IPS-20b (cell line): Measurements from ENCODE around the gene SERPINB6.

ENCODE experiments used
- H3K27ac ChIP-seq: one replicate; pipeline ENCODE4 v1.5.1; 2013; ENCODE audit warnings: low read length
- H3K27me3 ChIP-seq: 2 replicates; pipeline ENCODE4 v1.6.1; 2013; ENCODE audit warnings: mild to moderate bottlenecking, low read length, inconsistent platforms; ENCODE audit not compliant: insufficient read depth
- H3K36me3 ChIP-seq: 2 replicates; pipeline ENCODE4 v1.6.1; 2013; ENCODE audit warnings: low read depth, mild to moderate bottlenecking, inconsistent platforms, low read length, moderate library complexity; ENCODE audit not compliant: insufficient read depth
- H3K4me1 ChIP-seq: 2 replicates; pipeline ENCODE4 v1.6.1; 2013; ENCODE audit warnings: mild to moderate bottlenecking, control low read depth, inconsistent platforms, low read length, moderate library complexity; ENCODE audit not compliant: insufficient read depth
- H3K4me3 ChIP-seq: 2 replicates; pipeline ENCODE4 v1.5.1; 2013; ENCODE audit warnings: mild to moderate bottlenecking, low read length, inconsistent platforms
- H3K9ac ChIP-seq: 2 replicates; pipeline ENCODE4 v1.6.1; 2013; ENCODE audit warnings: low read depth, mild to moderate bottlenecking, inconsistent platforms, low read length, moderate library complexity
- H3K9me3 ChIP-seq: 2 replicates; pipeline ENCODE4 v1.6.1; 2013; ENCODE audit warnings: mild to moderate bottlenecking, low read depth, low read length, inconsistent platforms; ENCODE audit not compliant: insufficient read depth

The SERPINB6 gene

DNA sequence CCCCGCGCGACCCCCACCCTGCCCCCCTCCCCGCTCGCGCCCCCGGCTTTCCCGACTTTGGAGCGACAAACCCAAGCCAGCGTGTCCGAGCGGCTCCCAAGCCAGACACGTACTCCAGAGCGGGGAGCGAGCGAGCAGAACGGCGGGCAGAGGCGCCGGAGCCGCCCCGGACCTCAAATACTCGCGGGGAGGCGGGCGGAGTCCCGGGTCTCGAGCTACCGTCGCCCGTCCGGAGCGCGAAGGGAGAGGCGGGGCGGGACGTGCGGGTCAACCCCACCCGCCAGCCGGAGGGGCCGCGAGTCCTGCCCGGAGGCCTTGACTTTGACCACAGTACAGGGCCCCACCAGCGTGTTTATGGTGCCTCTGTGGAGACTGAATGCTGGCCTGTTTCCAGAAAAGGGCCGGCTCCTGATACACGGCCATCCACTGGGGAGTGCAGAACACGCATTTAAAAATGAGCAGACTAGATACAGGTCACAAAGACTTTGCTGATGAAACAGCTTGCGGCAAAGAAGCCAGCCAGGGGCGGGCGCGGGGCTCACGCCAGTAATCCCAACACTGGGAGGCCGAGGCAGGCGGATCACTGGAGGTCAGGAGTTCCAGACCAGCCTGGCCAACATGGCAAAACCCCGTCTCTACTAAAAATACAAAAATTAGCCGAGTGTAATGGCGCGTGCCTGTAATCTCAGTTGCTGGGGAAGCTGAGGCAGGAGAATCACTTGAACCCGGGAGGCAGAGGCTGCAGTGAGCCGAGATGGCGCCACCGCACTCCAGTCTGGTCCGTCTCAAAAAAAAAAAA is at the start of gene SERPINB6:
Gene SERPINB6 (minus strand): TSS at position 148 of the 799 bp plus-strand sequence. CDS start 12,235 bp downstream, outside the sequence.
- no peaks in the 10 kb centered on the region for H3K36me3 ChIP-seq
- no peak within 1 kb of the TSS for H3K27ac ChIP-seq
- H3K9ac ChIP-seq, result peak within 1 kb of the TSS; percentile 72; the same call in 1 of the 2 replicates
- H3K4me1 ChIP-seq, result peaks cover 4% of the 10 kb centered on the region
- H3K9me3 ChIP-seq, result no peaks in the 10 kb centered on the region
- peaks cover 20% of the 10 kb centered on the region; the same call in 1 of the 2 replicates for H3K27me3 ChIP-seq
- H3K4me3 ChIP-seq, result peak within 1 kb of the TSS; percentile 67

GRCh38 chr6:3019749-3020320 is 48.5 kb upstream of the SERPINB6 start:
- H3K27ac ChIP-seq, result no peak overlapping the region

DNA sequence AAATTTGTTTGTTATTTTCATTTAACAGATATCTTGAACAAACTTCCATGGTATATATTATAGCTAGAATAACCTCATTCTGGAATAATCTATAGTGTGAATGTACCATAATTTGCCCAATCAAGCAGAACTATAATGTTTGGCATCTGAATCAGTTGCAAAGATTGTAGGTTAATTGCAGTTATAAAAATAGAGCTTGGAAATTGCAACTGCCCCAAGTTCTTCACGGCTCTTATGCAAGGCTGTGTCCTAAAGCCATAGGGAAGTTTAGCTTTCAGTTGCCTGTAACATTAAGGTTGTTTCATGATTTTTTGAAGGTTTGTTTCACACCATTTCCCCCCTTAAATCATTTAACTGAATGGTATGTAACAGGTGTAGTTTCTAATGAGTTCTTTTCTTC is 47.7 kb upstream of the SERPINB6 start:
- Histone ChIP-seq H3K27me3 (no peaks in the 10 kb centered on the region), H3K9ac (no peak overlapping the region), H3K36me3 (peaks cover 63% of the 10 kb centered on the region), H3K27ac (no peak overlapping the region), H3K4me1 (peaks cover 10% of the 10 kb centered on the region; the same call in 1 of the 2 replicates), H3K9me3 (no peaks in the 10 kb centered on the region), H3K4me3 (no peak overlapping the region)

More at GRCh38 chr6:3019749-3020320, 48.5 kb upstream of the SERPINB6 start:
- Histone ChIP-seq H3K4me3 (no peak overlapping the region), H3K4me1 (peaks cover 16% of the 10 kb centered on the region; the same call in 1 of the 2 replicates), H3K9me3 (no peaks in the 10 kb centered on the region), H3K36me3 (peaks cover 56% of the 10 kb centered on the region), H3K27me3 (no peaks in the 10 kb centered on the region), H3K9ac (no peak overlapping the region)

GRCh38 chr6:3017304-3017703 is 45.9 kb upstream of the SERPINB6 start:
- H3K36me3 ChIP-seq, result peaks cover 80% of the 10 kb centered on the region
- no peak overlapping the region for H3K9ac ChIP-seq
- no peak overlapping the region for H3K4me3 ChIP-seq
- peaks cover under 1% of the 10 kb centered on the region; the same call in 1 of the 2 replicates for H3K9me3 ChIP-seq
- H3K4me1 ChIP-seq, result no peaks in the 10 kb centered on the region
- H3K27ac ChIP-seq, result no peak overlapping the region
- H3K27me3 ChIP-seq, result no peaks in the 10 kb centered on the region

DNA sequence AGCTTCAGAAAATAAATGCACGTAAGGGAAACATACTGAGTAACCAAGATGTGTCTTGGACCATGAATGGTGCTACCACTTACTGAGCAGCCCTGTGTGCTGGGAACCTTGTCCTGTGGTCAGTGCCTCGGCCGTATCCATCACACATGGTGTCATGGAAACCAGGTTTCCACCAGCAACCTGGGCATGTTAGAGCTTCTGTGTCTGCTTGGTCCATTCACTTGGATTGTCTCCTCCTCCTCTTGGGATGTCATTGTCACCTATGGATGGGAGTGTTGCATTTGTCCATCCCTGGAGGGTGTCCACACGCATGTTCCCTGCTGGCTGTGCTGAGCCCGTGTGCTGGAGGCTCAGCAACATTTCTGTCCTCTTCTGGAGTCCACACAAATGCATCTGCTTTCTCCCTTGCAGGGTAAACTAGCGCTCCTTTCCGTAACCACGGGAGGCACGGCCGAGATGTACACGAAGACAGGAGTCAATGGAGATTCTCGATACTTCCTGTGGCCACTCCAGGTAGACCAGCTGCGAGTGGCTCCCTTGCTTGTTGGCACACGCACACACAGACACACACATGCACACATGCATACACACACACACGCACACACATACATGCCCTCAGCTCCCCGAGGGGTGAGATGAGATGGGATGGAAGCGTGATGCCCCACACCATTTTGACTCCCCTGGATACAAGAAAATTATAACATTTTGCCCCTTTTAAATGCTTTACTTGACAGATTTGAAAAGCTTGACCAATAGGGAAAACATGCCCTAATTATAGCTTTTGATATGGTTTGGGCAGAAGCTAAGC is 45.3 kb upstream of the SERPINB6 start:
- no peaks in the 10 kb centered on the region for H3K27me3 ChIP-seq
- H3K36me3 ChIP-seq, result peaks cover 86% of the 10 kb centered on the region
- peaks cover 7% of the 10 kb centered on the region for H3K9me3 ChIP-seq

GRCh38 chr6:3015144-3015543 is 43.8 kb upstream of the SERPINB6 start:
- no peak overlapping the region for H3K9ac ChIP-seq
- peaks cover 1% of the 10 kb centered on the region; the same call in 1 of the 2 replicates for H3K4me1 ChIP-seq
- no peak overlapping the region for H3K27ac ChIP-seq
- H3K36me3 ChIP-seq, result peaks cover 96% of the 10 kb centered on the region
- no peaks in the 10 kb centered on the region for H3K27me3 ChIP-seq
- H3K9me3 ChIP-seq, result peaks cover 22% of the 10 kb centered on the region
- H3K4me3 ChIP-seq, result no peak overlapping the region

More for the DNA sequence above, 45.3 kb upstream of the SERPINB6 start:
- H3K4me3 ChIP-seq, result no peak overlapping the region
- no peaks in the 10 kb centered on the region for H3K4me1 ChIP-seq
- no peak overlapping the region for H3K9ac ChIP-seq
- H3K27ac ChIP-seq, result no peak overlapping the region

DNA sequence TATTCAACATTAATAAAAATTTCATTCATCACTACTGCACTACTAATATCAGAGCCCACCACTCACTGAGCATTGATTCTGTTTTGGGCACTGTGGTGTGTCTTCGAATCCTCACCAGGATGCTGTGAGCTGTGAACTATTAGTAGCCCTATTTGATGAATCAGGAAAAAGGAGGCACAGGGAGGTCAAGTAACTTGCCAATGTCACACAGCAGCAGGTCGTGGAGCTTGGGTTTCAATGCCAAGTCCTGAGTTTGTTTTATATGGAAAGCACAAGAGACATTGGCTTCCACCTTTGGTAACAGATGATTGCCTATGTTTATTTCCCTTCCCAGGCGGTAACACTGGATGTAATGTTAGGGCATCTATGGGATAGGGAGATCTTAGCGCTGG is 43.3 kb upstream of the SERPINB6 start:
- H3K27ac ChIP-seq, result no peak overlapping the region
- no peaks in the 10 kb centered on the region for H3K27me3 ChIP-seq
- H3K36me3 ChIP-seq, result peaks cover 96% of the 10 kb centered on the region

GRCh38 chr6:3013901-3014674 is 42.7 kb upstream of the SERPINB6 start:
- Histone ChIP-seq H3K9ac (no peak overlapping the region), H3K9me3 (peaks cover 22% of the 10 kb centered on the region), H3K36me3 (peaks cover 95% of the 10 kb centered on the region)

More for the DNA sequence above, 43.3 kb upstream of the SERPINB6 start:
- H3K9ac ChIP-seq, result no peak overlapping the region
- H3K4me3 ChIP-seq, result no peak overlapping the region
- H3K9me3 ChIP-seq, result peaks cover 22% of the 10 kb centered on the region
- H3K4me1 ChIP-seq, result peaks cover 6% of the 10 kb centered on the region; the same call in 1 of the 2 replicates

GRCh38 chr6:3013486-3013885 is 42.1 kb upstream of the SERPINB6 start:
- no peak overlapping the region for H3K27ac ChIP-seq
- no peak overlapping the region for H3K4me3 ChIP-seq
- peaks cover 89% of the 10 kb centered on the region for H3K36me3 ChIP-seq
- peaks cover 8% of the 10 kb centered on the region; the same call in 1 of the 2 replicates for H3K4me1 ChIP-seq
- H3K9me3 ChIP-seq, result peaks cover 22% of the 10 kb centered on the region
- H3K9ac ChIP-seq, result no peak overlapping the region
- H3K27me3 ChIP-seq, result no peaks in the 10 kb centered on the region

More at GRCh38 chr6:3013901-3014674, 42.7 kb upstream of the SERPINB6 start:
- no peak overlapping the region for H3K4me3 ChIP-seq
- H3K27me3 ChIP-seq, result no peaks in the 10 kb centered on the region
- H3K4me1 ChIP-seq, result peaks cover 8% of the 10 kb centered on the region; the same call in 1 of the 2 replicates
- H3K27ac ChIP-seq, result no peak overlapping the region

- Histone ChIP-seq H3K9ac (no peak overlapping the region), H3K4me1 (peaks cover 18% of the 10 kb centered on the region; the same call in 1 of the 2 replicates), H3K9me3 (peaks cover 22% of the 10 kb centered on the region), H3K27me3 (no peaks in the 10 kb centered on the region), H3K36me3 (peaks cover 85% of the 10 kb centered on the region), H3K27ac (no peak overlapping the region), H3K4me3 (no peak overlapping the region)
Observed at GRCh38 chr6:3011592-3011991, 40.2 kb upstream of the SERPINB6 start.

- H3K9me3 ChIP-seq, result peaks cover 22% of the 10 kb centered on the region
- H3K36me3 ChIP-seq, result peaks cover 85% of the 10 kb centered on the region
- peaks cover 18% of the 10 kb centered on the region; the same call in 1 of the 2 replicates for H3K4me1 ChIP-seq
- H3K9ac ChIP-seq, result no peak overlapping the region
- H3K4me3 ChIP-seq, result no peak overlapping the region
- no peaks in the 10 kb centered on the region for H3K27me3 ChIP-seq
- no peak overlapping the region for H3K27ac ChIP-seq
Observed at GRCh38 chr6:3011158-3011557, 39.8 kb upstream of the SERPINB6 start.
